GM12878 (cell line): ENCODE measurements around the gene MYLIP. TPM values are rescaled to one million over a fixed set of nuclear protein-coding genes. Genes with fewer than 3 reads are reported as not detected.

Source experiments
- ATAC-seq: fragments of 200-7000 bp; cut with Tn5 transposase; 3 replicates; pipeline ENCODE4 v1.9.1; 2020; ENCODE audit warnings: mild to moderate bottlenecking, moderate library complexity
- BruUV-seq: library from RNA; stranded (reverse); fragments of 400-500 nt; replicated peaks from 2 replicates; lab custom pipeline; 2021; lab: Mats Ljungman, UMichigan
- CTCF ChIA-PET: fragments of 300-600 bp; sonication (Branson Sonifier 250); formaldehyde crosslinking; extraction: SDS; loops from one replicate; lab custom pipeline; 2021; ENCODE audit warnings: inconsistent platforms; lab: Yijun Ruan, JAX
- POLR2A ChIA-PET: fragments of 350-600 bp; formaldehyde crosslinking; extraction: SDS; loops from one replicate; lab custom pipeline; 2021; ENCODE audit warnings: inconsistent platforms; lab: Charles Lee
- RAD21 ChIA-PET: fragments of 300-600 bp; sonication (Branson Sonifier 250); formaldehyde crosslinking; loops from one replicate; lab custom pipeline; 2023; ENCODE audit warnings: antibody characterized with exemption; ENCODE audit not compliant: unreplicated experiment; lab: Charles Lee
- SMC1A ChIA-PET: fragments of 300-600 bp; sonication (Branson Sonifier 250); formaldehyde crosslinking; loops from one replicate; lab custom pipeline; 2023; ENCODE audit not compliant: unreplicated experiment, uncharacterized antibody; lab: Charles Lee
- DNase-seq: peaks from one replicate; pipeline ENCODE4 v3.0.0-alpha.2; 2011; ENCODE audit warnings: low read depth, low spot score
- FAIRE-seq: peaks from 3 replicates; lab custom pipeline; 2011; peaks lifted over from hg19 to GRCh38; lab: Jason Lieb, UNC
- H2AFZ ChIP-seq: 2 replicates; pipeline ENCODE4 v1.6.0; 2011; ENCODE audit warnings: low read depth, low read length, control low read depth; ENCODE audit not compliant: control insufficient read depth
- H3K27ac ChIP-seq: 2 replicates; pipeline ENCODE4 v1.5.1; 2011; ENCODE audit warnings: control low read depth; ENCODE audit not compliant: control insufficient read depth, insufficient read depth
- H3K27me3 ChIP-seq, 2 experiments: replicated peaks in 1 of 2; 2 replicates each; pipeline versions ENCODE4 v1.6.0 to v1.6.1; 2011; ENCODE audit warnings: low read length in 1 of 2; ENCODE audit not compliant: control insufficient read depth in 2 of 2, insufficient read depth in 2 of 2
- H3K36me3 ChIP-seq, 2 experiments: 2 replicates each; pipeline ENCODE4 v1.5.1; 2011; ENCODE audit warnings: low read length in 1 of 2; ENCODE audit not compliant: control insufficient read depth in 2 of 2, insufficient read depth in 2 of 2
- H3K4me1 ChIP-seq: 2 replicates; pipeline ENCODE4 v1.6.1; 2011; ENCODE audit warnings: mild to moderate bottlenecking, low read length, moderate library complexity, mixed read lengths; ENCODE audit not compliant: control insufficient read depth, insufficient read depth
- H3K4me2 ChIP-seq: 2 replicates; pipeline ENCODE4 v1.6.0; 2011; ENCODE audit warnings: control low read depth; ENCODE audit not compliant: control insufficient read depth, insufficient read depth
- H3K4me3 ChIP-seq: fragments of 200-600 bp; sonication (generic); 2 replicates; pipeline ENCODE4 v1.5.1; 2016
- H3K79me2 ChIP-seq: 2 replicates; pipeline ENCODE4 v1.6.0; 2011; ENCODE audit warnings: low read length; ENCODE audit not compliant: control insufficient read depth, insufficient read depth
- H3K9ac ChIP-seq: 2 replicates; pipeline ENCODE4 v1.8.0; 2011; ENCODE audit warnings: low read length, control low read depth, mixed read lengths; ENCODE audit not compliant: control insufficient read depth, insufficient read depth
- H3K9me3 ChIP-seq: replicated peaks from 3 replicates; pipeline ENCODE4 v1.5.1; 2011; ENCODE audit warnings: mild to moderate bottlenecking, low read length; ENCODE audit not compliant: control insufficient read depth, insufficient read depth
- H4K20me1 ChIP-seq: 2 replicates; pipeline ENCODE4 v1.6.0; 2011; ENCODE audit not compliant: control insufficient read depth, insufficient read depth
- CHD1 ChIP-seq: IDR thresholded peaks from 2 replicates; pipeline ENCODE4 v1.6.1; 2012; ENCODE audit warnings: low read depth, low read length, improper control_type of control experiment
- RAD21 ChIP-seq: IDR thresholded peaks from 2 replicates; pipeline ENCODE4 v1.6.1; 2011; ENCODE audit warnings: mild to moderate bottlenecking, low read depth, low read length, moderate library complexity; ENCODE audit not compliant: insufficient read depth
- TCF12 ChIP-seq: IDR thresholded peaks from 2 replicates; pipeline ENCODE4 v1.6.1; 2011; ENCODE audit warnings: low read depth, mild to moderate bottlenecking, low read length
- YY1 ChIP-seq: IDR thresholded peaks from 2 replicates; pipeline ENCODE4 v1.6.1; 2011; ENCODE audit warnings: low read depth, mild to moderate bottlenecking, low read length
- ZNF207 ChIP-seq: fragments of 450-650 bp; IDR thresholded peaks from 2 replicates; pipeline ENCODE4 v1.6.1; 2014; ENCODE audit warnings: antibody characterized with exemption, mild to moderate bottlenecking, borderline replicate concordance
- WGBS: methylation state at CpG from one replicate; pipeline ENCODE4 v1.1.6; 2016; ENCODE audit warnings: low lambda C conversion rate; ENCODE audit not compliant: insufficient replicate concordance, insufficient coverage; ENCODE audit errors: missing lambda C conversion rate; 5-methylcytosine and 5-hydroxymethylcytosine counted together
- in situ Hi-C: fragments of 300-500 bp; cut with MboI; formaldehyde crosslinking; loops from 9 replicates; pipeline ENCODE4 v1.14.3; 2018; ENCODE audit warnings: mixed read lengths
- intact Hi-C: fragments of 100-400 bp; cut with micrococcal nuclease; formaldehyde crosslinking; loops from one replicate; pipeline ENCODE4 v1.14.2; 2022; ENCODE audit not compliant: unreplicated experiment
- polyA plus RNA-seq, 11 experiments: library from polyadenylated mRNA; depleted of rRNA in 4 of 11; unstranded in 6 of 11; stranded (reverse) in 5 of 11; fragments of >200 nt; fragmentation: Nextera tagmentation in 4 of 11; fragmentation: Illumina TruSeq in 1 of 11; extraction: Ambion mirVana in 4 of 11; extraction: Trizol in 1 of 11; gene quantifications; 1 replicate in 1 of 11; 2 replicates in 10 of 11; pipeline versions ENCODE4 v1.2.1 to v1.2.3, GENCODE V29; 2011 to 2016; ENCODE audit warnings: inconsistent platforms in 2 of 11, missing spikeins in 2 of 11, low read depth in 1 of 11
- total RNA-seq, 4 experiments: library from RNA; depleted of rRNA in 3 of 4; stranded (reverse); fragments of >200 nt in 3 of 4; fragmentation: Illumina TruSeq in 1 of 4; extraction: Trizol in 1 of 4; gene quantifications; 2 replicates each; pipeline versions ENCODE4 v1.2.1 to v1.2.3, GENCODE V29; 2013 to 2021
- TF ChIP-seq, protein P1 (sequence below): fragments of 450-650 bp; formaldehyde crosslinking; IDR thresholded peaks from 2 replicates; pipeline ENCODE4 v1.4.0; 2020; ENCODE audit warnings: mild to moderate bottlenecking, moderate library complexity
- TF ChIP-seq, protein P2 (sequence below): fragments of 450-650 bp; IDR thresholded peaks from 2 replicates; pipeline ENCODE4 v1.6.1; 2017; ENCODE audit warnings: mild to moderate bottlenecking

Gene MYLIP
- total and polyA plus RNA-seq, 10 of the 15 experiments (the other 5 are each of a cell fraction or from before 2014, with no cell fraction given), result 5.3 to 123 (median 12.5) TPM

DNA sequence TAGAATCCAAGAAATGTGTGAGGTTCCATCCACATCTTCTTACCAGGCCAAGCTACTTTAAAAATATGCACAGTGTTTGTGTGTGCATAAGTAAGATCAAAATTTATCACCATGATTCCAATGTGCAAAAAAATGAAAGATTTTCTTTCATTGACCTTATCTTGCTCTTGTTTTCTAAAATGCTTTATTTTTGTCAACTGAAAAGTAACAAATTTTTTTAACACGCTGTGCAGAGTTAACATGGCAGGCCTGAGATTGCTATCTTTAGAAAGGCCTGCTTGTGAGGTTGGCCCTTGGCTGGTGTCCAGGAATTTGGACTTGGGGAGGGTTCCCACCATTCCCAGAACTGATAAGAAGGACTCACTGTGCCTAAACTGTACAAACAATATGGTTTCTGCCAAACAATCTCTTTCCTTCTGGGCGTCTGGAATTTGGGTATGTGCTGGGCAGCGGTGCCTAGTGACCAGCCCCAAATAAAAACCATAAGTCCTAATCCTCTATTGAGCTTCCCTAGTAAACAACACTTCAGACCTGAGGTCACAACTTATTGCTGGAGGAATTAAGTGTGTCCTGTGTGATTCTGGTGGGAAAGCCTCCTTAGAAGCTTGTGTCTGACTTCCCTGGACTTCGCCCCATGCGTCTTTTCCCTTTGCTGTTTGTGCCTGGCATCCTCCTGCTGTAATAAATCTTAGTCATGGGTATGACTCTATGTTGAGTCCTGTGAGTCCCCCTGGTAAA is 19.8 kb upstream of the MYLIP start:
- H4K20me1 ChIP-seq, result no peaks in the 10 kb centered on the region
- ATAC-seq (no peak), FAIRE-seq (no peak), DNase-seq (no peak)
- no peak overlapping the region for H3K9ac ChIP-seq
- H3K4me2 ChIP-seq, result no peak overlapping the region
- ChIA-PET RAD21 (interaction anchor here (1.7 kb wide), 1 partner anchor 17 kb away, joined by 5 read pairs; no protein-coding TSS in a partner anchor), SMC1A (interaction anchor here (0.7 to 1.4 kb wide), 4 partner anchors 11 to 418 kb away, joined by 3 to 4 read pairs (median 4); no protein-coding TSS in a partner anchor), POLR2A (no interaction called here), CTCF (interaction anchor here (1.5 kb wide), 1 partner anchor 60 kb away, joined by 3 read pairs; no protein-coding TSS in a partner anchor)
- H3K9me3 ChIP-seq, result no peaks in the 10 kb centered on the region
- H3K4me1 ChIP-seq, result no peaks in the 10 kb centered on the region
- 98% methylated on average over 5 of the region's 5 CpGs for WGBS
- H3K27ac ChIP-seq, result no peak overlapping the region
- no peaks in the 10 kb centered on the region for H3K79me2 ChIP-seq
- in situ Hi-C loops (no loop called here), intact Hi-C loops (no loop called here)
- no peak overlapping the region for H2AFZ ChIP-seq
- H3K4me3 ChIP-seq, result no peak overlapping the region
- no TSS peak for BruUV-seq
- no peaks in the 10 kb centered on the region for H3K27me3 ChIP-seq
- no peaks in the 10 kb centered on the region for H3K36me3 ChIP-seq
- TF ChIP-seq RAD21 (no peak), TCF12 (no peak), YY1 (no peak), CHD1 (no peak), ZNF207 (no peak)
- TF ChIP-seq, protein P1, sequence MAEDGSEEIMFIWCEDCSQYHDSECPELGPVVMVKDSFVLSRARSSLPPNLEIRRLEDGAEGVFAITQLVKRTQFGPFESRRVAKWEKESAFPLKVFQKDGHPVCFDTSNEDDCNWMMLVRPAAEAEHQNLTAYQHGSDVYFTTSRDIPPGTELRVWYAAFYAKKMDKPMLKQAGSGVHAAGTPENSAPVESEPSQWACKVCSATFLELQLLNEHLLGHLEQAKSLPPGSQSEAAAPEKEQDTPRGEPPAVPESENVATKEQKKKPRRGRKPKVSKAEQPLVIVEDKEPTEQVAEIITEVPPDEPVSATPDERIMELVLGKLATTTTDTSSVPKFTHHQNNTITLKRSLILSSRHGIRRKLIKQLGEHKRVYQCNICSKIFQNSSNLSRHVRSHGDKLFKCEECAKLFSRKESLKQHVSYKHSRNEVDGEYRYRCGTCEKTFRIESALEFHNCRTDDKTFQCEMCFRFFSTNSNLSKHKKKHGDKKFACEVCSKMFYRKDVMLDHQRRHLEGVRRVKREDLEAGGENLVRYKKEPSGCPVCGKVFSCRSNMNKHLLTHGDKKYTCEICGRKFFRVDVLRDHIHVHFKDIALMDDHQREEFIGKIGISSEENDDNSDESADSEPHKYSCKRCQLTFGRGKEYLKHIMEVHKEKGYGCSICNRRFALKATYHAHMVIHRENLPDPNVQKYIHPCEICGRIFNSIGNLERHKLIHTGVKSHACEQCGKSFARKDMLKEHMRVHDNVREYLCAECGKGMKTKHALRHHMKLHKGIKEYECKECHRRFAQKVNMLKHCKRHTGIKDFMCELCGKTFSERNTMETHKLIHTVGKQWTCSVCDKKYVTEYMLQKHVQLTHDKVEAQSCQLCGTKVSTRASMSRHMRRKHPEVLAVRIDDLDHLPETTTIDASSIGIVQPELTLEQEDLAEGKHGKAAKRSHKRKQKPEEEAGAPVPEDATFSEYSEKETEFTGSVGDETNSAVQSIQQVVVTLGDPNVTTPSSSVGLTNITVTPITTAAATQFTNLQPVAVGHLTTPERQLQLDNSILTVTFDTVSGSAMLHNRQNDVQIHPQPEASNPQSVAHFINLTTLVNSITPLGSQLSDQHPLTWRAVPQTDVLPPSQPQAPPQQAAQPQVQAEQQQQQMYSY (CRISPR knock-in tag), result no peak
- TF ChIP-seq, protein P2, sequence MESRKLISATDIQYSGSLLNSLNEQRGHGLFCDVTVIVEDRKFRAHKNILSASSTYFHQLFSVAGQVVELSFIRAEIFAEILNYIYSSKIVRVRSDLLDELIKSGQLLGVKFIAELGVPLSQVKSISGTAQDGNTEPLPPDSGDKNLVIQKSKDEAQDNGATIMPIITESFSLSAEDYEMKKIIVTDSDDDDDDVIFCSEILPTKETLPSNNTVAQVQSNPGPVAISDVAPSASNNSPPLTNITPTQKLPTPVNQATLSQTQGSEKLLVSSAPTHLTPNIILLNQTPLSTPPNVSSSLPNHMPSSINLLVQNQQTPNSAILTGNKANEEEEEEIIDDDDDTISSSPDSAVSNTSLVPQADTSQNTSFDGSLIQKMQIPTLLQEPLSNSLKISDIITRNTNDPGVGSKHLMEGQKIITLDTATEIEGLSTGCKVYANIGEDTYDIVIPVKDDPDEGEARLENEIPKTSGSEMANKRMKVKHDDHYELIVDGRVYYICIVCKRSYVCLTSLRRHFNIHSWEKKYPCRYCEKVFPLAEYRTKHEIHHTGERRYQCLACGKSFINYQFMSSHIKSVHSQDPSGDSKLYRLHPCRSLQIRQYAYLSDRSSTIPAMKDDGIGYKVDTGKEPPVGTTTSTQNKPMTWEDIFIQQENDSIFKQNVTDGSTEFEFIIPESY, result no peak
